Fibroblast of the conjunctiva (primary cell): ENCODE measurements around the gene NTMT1.
"Not testable (repeated sequence)": the region's sequence is repeated elsewhere in the genome, so short reads cannot be mapped to it uniquely, and the experiment has no call there.

Source experiments
- DNase-seq: peaks from one replicate; pipeline ENCODE4 v3.0.0-alpha.2; 2010; ENCODE audit warnings: low read depth

Gene NTMT1

DNA sequence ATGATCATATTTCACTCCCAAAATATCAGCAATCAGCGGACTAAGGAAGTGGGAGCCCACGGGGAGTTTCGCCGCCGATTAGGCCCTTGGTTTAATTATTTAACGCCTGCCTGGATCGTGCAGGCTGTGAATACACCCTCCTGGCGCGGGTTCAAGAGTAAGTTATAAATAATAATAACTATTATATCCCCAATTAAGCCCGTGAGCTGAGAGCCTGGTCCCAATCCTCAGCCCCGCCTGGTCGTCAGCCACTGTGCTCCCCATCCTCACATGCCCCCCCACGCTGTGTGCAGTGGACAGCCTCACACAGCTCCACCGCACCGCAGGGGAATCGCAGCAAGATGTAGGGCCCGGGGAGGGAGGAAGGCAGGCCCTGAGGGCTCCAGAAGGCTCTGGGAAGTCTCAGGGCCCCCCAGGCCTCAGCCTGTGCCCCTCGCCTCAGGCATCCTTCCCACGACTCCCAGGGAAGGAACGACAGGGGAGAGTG, 28.6 kb downstream of the NTMT1 start:
- DNase-seq = no peak

DNA sequence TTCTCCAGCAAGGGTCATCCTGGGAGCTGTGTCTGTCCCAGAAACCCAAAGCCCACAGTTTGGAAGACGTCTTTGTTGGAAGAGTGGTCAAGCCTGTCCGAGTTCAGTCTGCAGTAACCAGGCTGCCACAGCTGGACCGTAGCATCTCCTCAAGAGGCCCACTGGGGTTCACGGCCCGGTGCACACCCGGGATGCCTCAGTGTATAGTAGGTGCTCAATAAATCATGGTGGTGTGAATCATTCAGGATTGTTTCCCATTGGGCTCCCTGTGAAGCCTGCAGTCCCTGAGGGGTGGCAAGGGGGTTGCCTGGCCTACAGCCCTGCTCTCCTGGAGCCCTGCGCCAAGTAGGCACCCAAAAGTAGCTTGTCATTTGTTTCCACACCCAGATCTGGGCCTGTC, 29.2 kb downstream of the NTMT1 start:
- DNase-seq = no peak

GRCh38 chr9:129655696-129656095, 29.7 kb downstream of the NTMT1 start:
- no peak for DNase-seq

DNA sequence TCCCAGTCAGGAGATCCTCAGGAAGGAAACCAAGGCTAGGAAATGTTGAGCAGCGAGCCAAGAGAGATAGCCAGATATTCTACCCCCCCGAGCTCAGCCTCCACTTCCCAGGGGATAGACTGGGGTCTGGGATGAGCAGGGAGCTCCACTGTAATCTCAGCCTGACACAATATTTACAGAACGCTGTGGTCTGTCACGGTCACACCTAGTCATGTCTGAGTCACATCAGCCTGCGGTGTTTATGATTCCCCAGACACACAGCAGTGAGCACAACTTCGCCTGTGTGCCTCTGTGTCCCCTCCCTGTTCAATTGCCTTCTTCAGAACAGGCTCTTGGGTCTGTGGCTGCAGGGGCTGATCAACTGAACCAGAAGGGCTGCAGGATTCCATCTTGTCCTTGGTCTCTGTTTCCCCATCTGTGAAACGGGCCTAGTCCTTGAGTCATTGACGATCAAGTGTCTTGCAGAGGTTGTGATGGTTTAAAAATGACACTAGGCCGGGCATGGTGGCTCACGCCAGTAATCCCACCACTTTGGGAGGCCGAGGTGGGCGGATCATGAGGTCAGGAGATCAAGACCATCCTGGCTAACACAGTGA, 30.9 kb downstream of the NTMT1 start:
- DNase-seq = no peak

DNA sequence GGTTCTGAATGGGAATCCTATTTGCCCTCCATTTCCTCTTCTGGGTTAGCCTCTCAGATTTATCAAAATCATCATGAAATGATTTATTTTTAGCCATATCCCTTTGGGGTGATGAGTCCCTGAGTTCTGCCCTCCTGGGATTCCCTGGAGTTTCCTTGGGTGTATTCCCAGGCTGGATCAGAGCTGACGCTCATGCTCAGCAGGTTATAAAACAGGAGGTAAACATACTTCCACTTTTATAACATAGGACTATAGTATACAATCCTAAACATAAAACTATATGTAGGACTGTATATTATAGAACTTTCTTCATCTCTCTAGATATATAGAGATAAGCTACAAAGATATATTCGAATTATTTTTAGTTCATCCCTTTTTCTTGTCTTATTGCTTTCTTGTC, 35.1 kb downstream of the NTMT1 start:
- no peak for DNase-seq

DNA sequence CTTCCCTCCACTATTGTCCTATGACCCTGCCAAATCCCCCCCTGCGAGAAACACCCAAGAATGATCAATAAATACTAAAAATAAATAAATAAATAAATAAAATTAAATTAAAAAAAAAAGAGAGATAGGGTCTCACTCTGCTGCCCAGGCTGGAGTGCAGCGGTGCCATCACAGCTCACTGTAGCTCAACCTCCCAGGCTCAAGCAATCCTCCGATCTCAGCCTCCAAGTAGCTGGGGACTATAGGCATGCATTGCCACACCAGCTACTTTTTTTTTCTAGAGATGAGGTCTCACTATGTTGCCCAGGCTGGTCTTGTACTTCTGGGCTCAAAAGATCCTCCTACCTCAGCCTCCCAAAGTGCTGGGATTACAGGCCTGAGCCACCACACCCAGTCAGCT, 36.3 kb downstream of the NTMT1 start:
- not testable (repeated sequence) for DNase-seq

DNA sequence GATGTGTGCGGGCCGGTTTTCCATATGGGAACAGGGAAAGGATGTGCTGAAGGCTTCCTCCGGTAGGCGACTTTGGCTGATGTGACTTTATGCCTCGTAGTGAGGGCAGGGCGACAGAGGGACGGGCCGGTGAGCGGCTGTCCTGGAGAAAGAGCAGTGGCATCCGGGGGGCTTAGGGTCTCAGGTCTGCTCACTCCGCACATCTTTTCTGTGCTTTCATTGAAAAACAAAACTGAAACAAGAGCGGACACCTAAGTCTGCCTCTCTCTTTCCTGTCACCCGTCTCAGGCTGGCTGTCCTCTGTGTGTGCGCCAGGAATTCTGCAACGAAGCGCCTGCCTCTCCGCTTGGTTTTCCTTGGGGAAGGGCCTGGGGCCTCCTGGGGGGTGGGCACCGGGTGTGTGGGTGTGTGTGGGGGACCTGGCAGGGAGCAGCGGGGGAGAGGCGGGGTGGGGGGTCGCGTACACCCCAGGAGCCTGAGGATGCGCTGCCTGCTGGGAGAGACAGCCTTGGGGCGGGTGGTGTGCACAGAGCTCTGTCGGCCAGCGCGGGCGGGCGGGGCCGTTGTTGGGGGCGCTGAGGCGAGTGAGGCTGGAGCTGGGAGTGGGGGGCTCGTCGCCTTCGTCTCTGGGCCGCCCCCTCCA, 38.9 kb downstream of the NTMT1 start:
- DNase-seq = no peak

DNA sequence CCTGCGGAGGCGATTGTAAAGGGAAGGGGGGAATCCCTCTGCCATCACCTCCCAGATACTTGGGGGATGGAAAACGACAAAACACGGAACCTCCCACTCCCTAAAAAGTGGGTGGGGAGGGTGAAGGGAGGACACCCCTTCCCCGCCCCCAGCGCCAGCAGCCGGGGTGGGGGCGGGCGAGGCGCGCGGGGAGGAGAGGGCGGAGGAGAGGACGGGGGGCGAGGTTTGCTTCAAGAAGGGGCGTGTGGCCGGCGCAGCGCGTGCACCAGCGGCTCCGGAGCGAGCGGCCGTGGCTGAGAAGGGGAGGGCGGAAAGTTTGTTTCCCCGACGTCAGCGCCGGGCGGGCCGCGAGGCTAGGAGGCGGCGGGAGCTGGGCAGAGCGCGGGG, 39.4 kb downstream of the NTMT1 start, which contains the start of gene PRRX2:
Gene PRRX2, plus strand, starts transcription at position 259 of the 387 bp plus-strand sequence. CDS start 221 bp downstream, outside the sequence.
- peak; percentile 36 for DNase-seq

GRCh38 chr9:129665814-129666520, 40.0 kb downstream of the NTMT1 start:
- DNase-seq = no peak

DNA sequence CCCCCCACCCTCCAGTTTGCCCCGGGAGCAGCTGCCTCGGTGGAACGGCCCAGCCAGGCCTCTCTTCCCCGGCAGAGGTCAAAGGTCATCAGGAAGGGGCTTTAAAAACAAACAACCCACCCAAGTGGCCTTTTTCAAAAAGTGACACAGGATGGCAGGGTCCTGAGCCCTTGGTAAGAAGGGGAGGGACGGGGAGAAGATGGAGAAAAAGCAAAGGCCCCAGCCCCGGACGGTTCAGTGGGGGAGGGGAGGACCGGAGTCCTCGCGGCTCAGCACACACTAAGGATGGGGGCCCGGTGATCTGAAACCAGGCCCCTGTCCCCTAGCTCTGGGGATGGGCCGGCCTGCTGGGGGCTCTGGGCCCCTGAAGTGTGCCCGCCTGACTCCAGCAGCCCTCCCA, 40.6 kb downstream of the NTMT1 start:
- no peak for DNase-seq

- no peak for DNase-seq
Measured at GRCh38 chr9:129667378-129667777, 41.4 kb downstream of the NTMT1 start.

- no peak for DNase-seq
Measured at GRCh38 chr9:129667850-129668249, 41.9 kb downstream of the NTMT1 start.

DNA sequence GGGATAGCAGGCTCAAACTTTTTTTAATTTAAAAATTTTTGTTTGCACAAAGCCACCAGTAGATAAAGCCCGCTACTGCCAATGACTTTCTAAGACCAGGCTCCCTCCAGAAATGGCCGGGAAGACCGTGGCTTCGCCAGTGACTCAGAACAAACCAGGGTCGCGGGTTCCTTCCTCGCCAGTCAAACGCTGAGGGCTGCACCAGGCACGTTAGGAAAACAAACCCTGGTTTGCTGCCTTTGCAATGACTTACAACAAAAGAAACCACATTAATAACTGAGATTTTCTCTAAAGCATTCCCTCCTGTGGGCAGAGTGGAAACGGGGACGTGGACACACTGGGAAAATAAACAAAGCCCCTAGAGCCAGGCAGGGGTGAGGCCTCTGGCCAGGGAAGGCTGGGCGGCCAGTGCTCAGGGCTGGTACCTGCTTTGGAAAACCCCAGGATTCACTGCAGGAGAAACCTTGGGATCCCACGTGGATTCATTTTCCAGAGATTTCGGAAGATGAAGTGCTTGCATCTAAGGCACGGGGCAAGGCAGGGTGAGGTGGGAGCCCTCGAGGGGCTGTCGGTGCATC, 43.3 kb downstream of the NTMT1 start:
- DNase-seq = no peak

DNA sequence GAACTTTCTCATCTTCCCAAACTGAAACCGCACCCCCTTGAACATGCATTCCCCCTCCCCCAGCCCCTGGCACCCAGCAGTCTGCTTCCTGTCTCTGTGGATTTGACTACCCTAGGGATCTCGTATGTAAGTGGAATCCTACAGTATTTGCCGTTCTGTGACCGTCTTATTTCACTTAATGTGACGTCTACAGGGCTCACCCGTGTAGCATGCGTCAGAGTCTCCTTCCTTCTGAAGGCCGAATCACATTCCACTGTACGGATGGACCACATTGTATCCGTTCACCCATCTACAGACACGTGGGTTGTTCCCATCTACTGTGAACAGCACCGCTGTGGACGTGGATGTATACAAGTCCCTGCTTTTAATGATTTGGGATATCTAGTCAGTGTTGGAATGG, 44.0 kb downstream of the NTMT1 start:
- no peak for DNase-seq

- no peak for DNase-seq
Measured at GRCh38 chr9:129671065-129671464, 45.1 kb downstream of the NTMT1 start.

- DNase-seq = no peak
Measured at GRCh38 chr9:129671519-129671918, 45.6 kb downstream of the NTMT1 start.

- no peak for DNase-seq
Measured at GRCh38 chr9:129672702-129673101, 46.7 kb downstream of the NTMT1 start.

GRCh38 chr9:129673602-129674001, 47.6 kb downstream of the NTMT1 start:
- DNase-seq = no peak

DNA sequence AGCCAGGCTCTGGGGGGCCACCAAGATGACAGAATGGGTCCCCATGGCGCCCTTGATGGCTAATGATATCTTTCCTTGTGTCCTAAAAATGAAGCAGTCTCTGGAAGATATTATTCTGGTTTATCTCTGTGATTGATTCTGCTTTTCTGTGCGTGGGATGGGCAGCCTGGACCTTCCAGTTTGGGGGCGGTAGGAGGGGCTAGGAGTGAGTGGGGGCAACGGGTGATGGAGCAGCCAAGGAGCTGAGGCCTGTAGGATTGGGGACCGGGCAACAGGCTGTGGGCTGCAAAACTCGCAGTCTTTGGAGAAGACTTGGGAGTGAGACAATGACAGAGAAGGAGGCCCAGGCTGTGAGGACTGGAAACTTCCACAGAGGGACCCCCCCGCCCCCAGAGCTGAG, 48.3 kb downstream of the NTMT1 start:
- DNase-seq = no peak

DNA sequence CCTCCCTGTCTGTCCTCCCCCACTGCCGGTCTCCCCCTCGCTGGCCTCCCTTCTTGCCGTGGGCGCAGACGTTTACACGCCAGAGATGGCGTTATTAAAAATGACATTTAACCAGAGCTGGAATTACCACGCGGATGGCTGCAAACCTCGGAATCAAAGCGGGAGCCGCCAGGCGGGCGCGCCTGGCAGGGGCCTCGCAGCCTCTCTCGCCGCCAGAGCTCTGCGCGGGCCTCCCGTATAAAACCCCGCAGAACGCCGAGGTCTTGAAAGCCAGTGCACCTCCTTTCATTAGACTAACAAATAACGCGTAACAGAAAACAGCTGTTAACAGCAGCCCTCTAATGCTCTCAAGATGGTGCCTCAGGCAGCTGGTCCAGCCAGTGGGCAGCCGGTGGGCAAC, 49.7 kb downstream of the NTMT1 start:
- no peak for DNase-seq

GRCh38 chr9:129676287-129676686, 50.3 kb downstream of the NTMT1 start:
- no peak for DNase-seq

- peak; percentile 56 for DNase-seq
Measured at GRCh38 chr9:129676975-129677374, 51.0 kb downstream of the NTMT1 start.

DNA sequence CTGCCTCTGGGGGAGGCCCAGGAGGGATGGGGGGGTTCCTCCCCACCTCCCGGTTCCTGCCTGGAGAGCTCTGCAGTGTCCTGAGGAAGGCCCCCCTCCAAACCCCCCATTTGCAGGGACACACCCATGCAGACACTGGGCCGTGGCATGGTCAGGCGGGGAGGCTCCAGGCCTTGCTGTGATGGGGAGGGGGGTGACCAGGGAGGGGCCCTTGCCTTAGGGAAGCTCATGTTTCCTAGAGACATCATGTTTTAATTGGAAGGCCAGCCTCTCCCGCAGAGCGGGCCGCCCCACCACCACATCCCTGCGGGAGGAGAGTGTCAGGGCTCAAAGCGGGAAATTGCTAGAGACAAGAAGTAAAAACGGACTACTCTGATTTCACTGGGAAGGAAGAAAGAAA, 51.5 kb downstream of the NTMT1 start:
- no peak for DNase-seq
